PC-9 (cell line): ENCODE results near the gene ING4.

ENCODE experiments used
- EZH2 ChIP-seq: fragments of 200-600 bp; sonication (generic); IDR thresholded peaks from 2 replicates; pipeline ENCODE4 v1.8.0; 2017; ENCODE audit warnings: antibody characterized with exemption, low read depth
- TF ChIP-seq, protein P1 (sequence below): fragments of 200-600 bp; sonication (generic); conservative IDR thresholded peaks from 2 replicates; pipeline ENCODE4 v1.6.1; 2017; ENCODE audit warnings: mixed run types, antibody characterized with exemption, mild to moderate bottlenecking, moderate library complexity

DNA sequence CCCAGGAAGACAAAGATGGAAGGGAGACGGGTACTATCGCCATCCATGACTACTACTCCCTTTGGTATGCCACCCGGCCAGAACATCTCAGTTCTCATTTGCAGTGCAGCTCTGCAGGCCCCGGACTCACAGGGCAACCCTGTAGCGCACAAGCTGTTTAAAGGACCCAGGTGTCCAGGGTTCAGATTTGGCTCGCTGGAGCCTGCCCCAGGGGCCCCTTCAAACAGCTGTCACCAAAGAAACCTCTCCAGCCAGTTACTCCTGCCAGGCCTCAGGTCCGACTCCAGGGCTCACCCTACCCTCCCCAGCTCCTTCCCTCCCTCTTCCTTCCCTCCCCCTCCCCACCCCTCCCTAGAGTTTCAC, 50.3 kb downstream of the ING4 start:
- TF ChIP-seq, protein P1, sequence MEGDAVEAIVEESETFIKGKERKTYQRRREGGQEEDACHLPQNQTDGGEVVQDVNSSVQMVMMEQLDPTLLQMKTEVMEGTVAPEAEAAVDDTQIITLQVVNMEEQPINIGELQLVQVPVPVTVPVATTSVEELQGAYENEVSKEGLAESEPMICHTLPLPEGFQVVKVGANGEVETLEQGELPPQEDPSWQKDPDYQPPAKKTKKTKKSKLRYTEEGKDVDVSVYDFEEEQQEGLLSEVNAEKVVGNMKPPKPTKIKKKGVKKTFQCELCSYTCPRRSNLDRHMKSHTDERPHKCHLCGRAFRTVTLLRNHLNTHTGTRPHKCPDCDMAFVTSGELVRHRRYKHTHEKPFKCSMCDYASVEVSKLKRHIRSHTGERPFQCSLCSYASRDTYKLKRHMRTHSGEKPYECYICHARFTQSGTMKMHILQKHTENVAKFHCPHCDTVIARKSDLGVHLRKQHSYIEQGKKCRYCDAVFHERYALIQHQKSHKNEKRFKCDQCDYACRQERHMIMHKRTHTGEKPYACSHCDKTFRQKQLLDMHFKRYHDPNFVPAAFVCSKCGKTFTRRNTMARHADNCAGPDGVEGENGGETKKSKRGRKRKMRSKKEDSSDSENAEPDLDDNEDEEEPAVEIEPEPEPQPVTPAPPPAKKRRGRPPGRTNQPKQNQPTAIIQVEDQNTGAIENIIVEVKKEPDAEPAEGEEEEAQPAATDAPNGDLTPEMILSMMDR: no peak
- TF ChIP-seq EZH2: no peak
